PC-9 (cell line): ENCODE data around the gene ARHGEF12. TPM values are rescaled to one million over a fixed set of nuclear protein-coding genes. Genes with fewer than 3 reads are reported as not detected.

ENCODE experiments used
- BruUV-seq: library from RNA; stranded (reverse); fragments of 400-500 nt; replicated peaks from 2 replicates; lab custom pipeline; 2021; lab: Mats Ljungman, UMichigan
- CTCF ChIA-PET: fragments of 300-600 bp; sonication (Branson Sonifier 250); formaldehyde crosslinking; loops from one replicate; lab custom pipeline; 2022; ENCODE audit warnings: antibody characterized with exemption; lab: Charles Lee
- POLR2A ChIA-PET: fragments of 300-600 bp; sonication (Branson Sonifier 250); formaldehyde crosslinking; loops from one replicate; lab custom pipeline; 2022; ENCODE audit warnings: antibody characterized with exemption; ENCODE audit not compliant: unreplicated experiment; lab: Charles Lee
- DNase-seq, 2 experiments: peaks; one replicate each; pipeline versions ENCODE4 v3.0.0 to v3.0.0-alpha.2; 2015 to 2022; ENCODE audit warnings: mixed read lengths in 1 of 2
- H2AFZ ChIP-seq: fragments of 200-600 bp; sonication (generic); 2 replicates; pipeline ENCODE4 v1.8.1; 2017; ENCODE audit warnings: antibody characterized with exemption
- H3F3A ChIP-seq: fragments of 200-600 bp; sonication (generic); 2 replicates; pipeline ENCODE4 v1.8.1; 2017; ENCODE audit warnings: antibody characterized with exemption, mild to moderate bottlenecking, low read depth; ENCODE audit not compliant: insufficient read depth
- H3K27ac ChIP-seq: fragments of 200-600 bp; sonication (generic); 2 replicates; pipeline ENCODE4 v1.6.1; 2016; ENCODE audit warnings: mixed run types
- H3K27me3 ChIP-seq: fragments of 200-600 bp; sonication (generic); 2 replicates; pipeline ENCODE4 v1.6.1; 2016; ENCODE audit warnings: low read depth, mixed run types; ENCODE audit not compliant: insufficient read depth
- H3K36me3 ChIP-seq: fragments of 200-600 bp; sonication (generic); 2 replicates; pipeline ENCODE4 v1.6.1; 2016; ENCODE audit warnings: low read depth, mixed run types
- H3K4me1 ChIP-seq: fragments of 200-600 bp; sonication (generic); replicated peaks from 2 replicates; pipeline ENCODE4 v1.6.1; 2016; ENCODE audit warnings: mixed run types; ENCODE audit not compliant: insufficient read depth
- H3K4me2 ChIP-seq: fragments of 200-600 bp; sonication (generic); 2 replicates; pipeline ENCODE4 v1.6.1; 2017; ENCODE audit warnings: mixed run types
- H3K4me3 ChIP-seq: fragments of 200-600 bp; sonication (generic); 2 replicates; pipeline ENCODE4 v1.6.1; 2016; ENCODE audit warnings: mixed run types
- H3K79me2 ChIP-seq: fragments of 200-600 bp; sonication (generic); 2 replicates; pipeline ENCODE4 v1.6.1; 2017; ENCODE audit warnings: low read depth, mixed run types
- H3K9me2 ChIP-seq: fragments of 200-600 bp; sonication (generic); 2 replicates; pipeline ENCODE4 v1.8.1; 2017; ENCODE audit warnings: mild to moderate bottlenecking; ENCODE audit not compliant: insufficient read depth
- H3K9me3 ChIP-seq: fragments of 200-600 bp; sonication (generic); 2 replicates; pipeline ENCODE4 v1.8.1; 2016; ENCODE audit warnings: low read depth; ENCODE audit not compliant: insufficient read depth
- H4K20me1 ChIP-seq: fragments of 200-600 bp; sonication (generic); 2 replicates; pipeline ENCODE4 v1.8.1; 2017; ENCODE audit not compliant: insufficient read depth
- EZH2 ChIP-seq: fragments of 200-600 bp; sonication (generic); IDR thresholded peaks from 2 replicates; pipeline ENCODE4 v1.8.0; 2017; ENCODE audit warnings: antibody characterized with exemption, low read depth
- intact Hi-C: fragments of 100-400 bp; cut with micrococcal nuclease; formaldehyde crosslinking; loops from one replicate; pipeline ENCODE4 v1.10.0; 2022; ENCODE audit not compliant: unreplicated experiment
- total RNA-seq: library from RNA; stranded (reverse); gene quantifications from 2 replicates; pipeline ENCODE4 v1.2.3, GENCODE V29; 2021
- TF ChIP-seq, protein P1 (sequence below): fragments of 200-600 bp; sonication (generic); conservative IDR thresholded peaks from 2 replicates; pipeline ENCODE4 v1.6.1; 2017; ENCODE audit warnings: mixed run types, antibody characterized with exemption, mild to moderate bottlenecking, moderate library complexity

The ARHGEF12 gene
- total RNA-seq, 1 experiment from 2014 or later = 76.5 TPM

DNA sequence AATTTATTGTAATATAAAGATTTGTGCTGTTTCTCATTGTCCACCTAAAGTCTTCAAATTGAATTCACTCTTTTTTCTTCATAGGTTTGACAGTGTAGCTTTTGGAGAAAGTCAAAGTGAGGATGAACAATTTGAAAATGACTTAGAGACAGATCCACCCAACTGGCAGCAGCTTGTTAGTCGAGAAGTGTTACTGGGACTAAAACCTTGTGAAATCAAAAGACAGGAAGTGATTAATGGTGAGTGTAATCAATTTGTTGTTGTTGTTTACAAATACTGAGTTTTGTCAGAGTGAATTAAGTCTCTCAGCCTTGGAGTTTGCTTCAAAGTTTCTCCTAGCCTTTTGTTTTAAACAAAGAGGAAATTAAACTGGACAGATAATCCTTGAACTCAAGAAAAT is 121.8 kb downstream of the ARHGEF12 start:
- no peak overlapping the region for H3K4me3 ChIP-seq
- DNase-seq = no peak
- H3K9me2 ChIP-seq = no peaks in the 10 kb centered on the region
- CTCF ChIA-PET = no interaction called here
- intact Hi-C loops = no loop called here
- POLR2A ChIA-PET = no interaction called here
- no peaks in the 10 kb centered on the region for H3K27me3 ChIP-seq
- TF ChIP-seq, protein P1, sequence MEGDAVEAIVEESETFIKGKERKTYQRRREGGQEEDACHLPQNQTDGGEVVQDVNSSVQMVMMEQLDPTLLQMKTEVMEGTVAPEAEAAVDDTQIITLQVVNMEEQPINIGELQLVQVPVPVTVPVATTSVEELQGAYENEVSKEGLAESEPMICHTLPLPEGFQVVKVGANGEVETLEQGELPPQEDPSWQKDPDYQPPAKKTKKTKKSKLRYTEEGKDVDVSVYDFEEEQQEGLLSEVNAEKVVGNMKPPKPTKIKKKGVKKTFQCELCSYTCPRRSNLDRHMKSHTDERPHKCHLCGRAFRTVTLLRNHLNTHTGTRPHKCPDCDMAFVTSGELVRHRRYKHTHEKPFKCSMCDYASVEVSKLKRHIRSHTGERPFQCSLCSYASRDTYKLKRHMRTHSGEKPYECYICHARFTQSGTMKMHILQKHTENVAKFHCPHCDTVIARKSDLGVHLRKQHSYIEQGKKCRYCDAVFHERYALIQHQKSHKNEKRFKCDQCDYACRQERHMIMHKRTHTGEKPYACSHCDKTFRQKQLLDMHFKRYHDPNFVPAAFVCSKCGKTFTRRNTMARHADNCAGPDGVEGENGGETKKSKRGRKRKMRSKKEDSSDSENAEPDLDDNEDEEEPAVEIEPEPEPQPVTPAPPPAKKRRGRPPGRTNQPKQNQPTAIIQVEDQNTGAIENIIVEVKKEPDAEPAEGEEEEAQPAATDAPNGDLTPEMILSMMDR = no peak
- TF ChIP-seq EZH2 = no peak
- BruUV-seq = no TSS peak
- no peaks in the 10 kb centered on the region for H4K20me1 ChIP-seq
- 0 out of 2 replicates have a peak overlapping the region, but pooled peaks have one; percentile 7 for H3K27ac ChIP-seq
- H2AFZ ChIP-seq = no peak overlapping the region
- no peaks in the 10 kb centered on the region for H3K4me1 ChIP-seq
- H3K9me3 ChIP-seq = no peaks in the 10 kb centered on the region
- H3K4me2 ChIP-seq = no peak overlapping the region
- no peaks in the 10 kb centered on the region for H3F3A ChIP-seq
- no peaks in the 10 kb centered on the region for H3K79me2 ChIP-seq
- peaks cover 59% of the 10 kb centered on the region for H3K36me3 ChIP-seq

DNA sequence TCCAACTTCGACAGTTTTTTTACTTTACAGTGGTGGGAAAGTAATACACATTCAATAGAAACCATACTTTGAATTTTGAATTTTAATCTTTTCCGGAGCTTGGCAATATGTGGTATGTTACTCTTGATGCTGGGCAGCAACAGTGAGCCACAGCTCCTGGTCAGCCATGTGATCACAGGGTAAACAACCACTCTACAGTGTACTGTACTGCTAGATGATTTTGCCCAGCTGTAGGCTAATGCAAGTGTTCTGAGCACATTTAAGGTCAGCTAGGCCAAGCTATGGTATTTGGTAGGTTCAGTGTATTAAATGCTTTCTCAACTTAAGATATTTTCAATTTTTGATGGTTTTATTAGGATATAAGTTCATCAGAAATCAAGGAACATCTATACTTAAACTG is 126.6 kb downstream of the ARHGEF12 start:
- Histone ChIP-seq H2AFZ (no peak overlapping the region), H3K4me2 (no peak overlapping the region), H3K36me3 (peaks cover 44% of the 10 kb centered on the region), H3F3A (no peaks in the 10 kb centered on the region; the same call in 1 of the 2 replicates), H3K9me2 (no peaks in the 10 kb centered on the region), H4K20me1 (no peaks in the 10 kb centered on the region), H3K79me2 (no peaks in the 10 kb centered on the region), H3K27me3 (no peaks in the 10 kb centered on the region), H3K9me3 (no peaks in the 10 kb centered on the region), H3K4me3 (no peak overlapping the region), H3K4me1 (no peaks in the 10 kb centered on the region), H3K27ac (no peak overlapping the region)
- intact Hi-C loops = no loop called here
- no TSS peak for BruUV-seq
- CTCF ChIA-PET = no interaction called here
- no peak for TF ChIP-seq EZH2
- TF ChIP-seq, protein P1 = no peak
- DNase-seq = no peak
- POLR2A ChIA-PET = no interaction called here

DNA sequence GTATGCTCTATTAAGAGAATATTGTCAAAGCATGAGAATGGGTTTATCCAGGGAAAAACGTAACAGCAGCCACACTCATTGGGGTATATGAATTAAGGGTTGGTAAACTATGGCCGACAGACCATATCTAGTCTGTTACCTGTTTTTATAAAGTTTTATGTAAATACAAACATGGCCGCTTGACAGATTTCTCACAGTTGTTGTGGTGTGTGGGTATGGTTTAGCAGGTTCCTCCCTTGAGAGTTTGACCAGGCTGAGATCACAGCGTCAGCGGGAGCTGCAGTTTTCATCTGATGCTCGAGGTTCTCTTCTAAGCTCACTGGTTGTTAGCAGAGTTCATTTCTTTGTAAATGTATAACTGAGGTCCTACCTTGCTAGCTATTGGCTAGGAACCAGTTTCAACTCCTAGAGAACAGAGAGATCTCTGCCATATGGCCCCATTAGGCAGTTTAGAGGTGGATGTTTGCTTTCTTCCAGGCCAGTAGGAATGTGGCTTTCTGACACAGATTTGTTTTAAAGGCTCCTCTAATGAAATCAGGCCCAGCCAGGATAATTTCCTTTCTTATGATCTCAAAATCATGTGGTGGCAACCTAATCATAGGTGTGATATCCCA is 129.8 kb downstream of the ARHGEF12 start:
- Histone ChIP-seq H3K9me2 (no peaks in the 10 kb centered on the region), H3K4me2 (no peak overlapping the region), H3K27ac (no peak overlapping the region), H3F3A (peaks cover 3% of the 10 kb centered on the region; the same call in 1 of the 2 replicates), H3K4me1 (no peaks in the 10 kb centered on the region), H3K36me3 (peaks cover 48% of the 10 kb centered on the region), H3K4me3 (no peak overlapping the region), H3K9me3 (no peaks in the 10 kb centered on the region), H3K79me2 (no peaks in the 10 kb centered on the region), H2AFZ (no peak overlapping the region), H4K20me1 (no peaks in the 10 kb centered on the region), H3K27me3 (no peaks in the 10 kb centered on the region)
- intact Hi-C loops = no loop called here
- no TSS peak for BruUV-seq
- ChIA-PET CTCF (no interaction called here), POLR2A (no interaction called here)
- DNase-seq = no peak
- TF ChIP-seq, protein P1 = no peak
- TF ChIP-seq EZH2 = no peak
